ENCODE measurements around the gene MAP3K14. TPM values are rescaled to one million over a fixed set of nuclear protein-coding genes. Genes with fewer than 3 reads are reported as not detected.

MAP3K14 gene
- polyA plus RNA-seq, 3 donors, result 5.9 to 9.7 (median 8.3) TPM

GRCh38 chr17:45232514-45233422 is 84.1 kb downstream of the MAP3K14 start:
- WGBS, 3 donors, result 93 to 96% (median 94%) methylated on average over 8 to 9 of the region's 9 CpGs
- no peak overlapping the region for H3K27ac ChIP-seq (ENCODE audit: low read depth, low read length)

GRCh38 chr17:45231481-45232116 is 85.2 kb downstream of the MAP3K14 start:
- WGBS, 3 donors, result 67 to 79% (median 79%) methylated on average over 17 to 19 of the region's 19 CpGs
- no peak overlapping the region for H3K27ac ChIP-seq (ENCODE audit: low read depth, low read length)

GRCh38 chr17:45230787-45231480 is 85.9 kb downstream of the MAP3K14 start:
- 41 to 55% (median 48%) methylated on average over 12 of the region's 12 CpGs for WGBS, 3 donors

GRCh38 chr17:45230410-45230786 is 86.4 kb downstream of the MAP3K14 start:
- H3K27ac ChIP-seq (ENCODE audit: low read depth, low read length), result no peak overlapping the region
- 84 to 94% (median 91%) methylated on average over 4 of the region's 4 CpGs for WGBS, 3 donors

More at GRCh38 chr17:45230787-45231480, 85.9 kb downstream of the MAP3K14 start:
- H3K27ac ChIP-seq (ENCODE audit: low read depth, low read length), result no peak overlapping the region

GRCh38 chr17:45229681-45230409 is 87.0 kb downstream of the MAP3K14 start:
- WGBS, 3 donors, result 68 to 86% (median 69%) methylated on average over 15 to 16 of the region's 16 CpGs
- H3K27ac ChIP-seq (ENCODE audit: low read depth, low read length), result peak overlapping the region; percentile 63

GRCh38 chr17:45228763-45229539 is 87.9 kb downstream of the MAP3K14 start:
- 23 to 62% (median 29%) methylated on average over 18 to 19 of the region's 19 CpGs for WGBS, 3 donors

GRCh38 chr17:45227926-45228762 is 88.7 kb downstream of the MAP3K14 start:
- 30 to 60% (median 58%) methylated on average over 17 of the region's 17 CpGs for WGBS, 3 donors

More at GRCh38 chr17:45228763-45229539, 87.9 kb downstream of the MAP3K14 start:
- H3K27ac ChIP-seq (ENCODE audit: low read depth, low read length), result peak overlapping the region; percentile 63

GRCh38 chr17:45227101-45227925 is 89.5 kb downstream of the MAP3K14 start:
- WGBS, 3 donors, result 43 to 84% (median 46%) methylated on average over 8 of the region's 8 CpGs
- peak overlapping the region; percentile 60 for H3K27ac ChIP-seq (ENCODE audit: low read depth, low read length)

More at GRCh38 chr17:45227926-45228762, 88.7 kb downstream of the MAP3K14 start:
- peak overlapping the region; percentile 60 for H3K27ac ChIP-seq (ENCODE audit: low read depth, low read length)

- 53 to 86% (median 56%) methylated on average over 3 of the region's 3 CpGs for WGBS, 3 donors
- peak overlapping the region; percentile 60 for H3K27ac ChIP-seq (ENCODE audit: low read depth, low read length)
Observed at GRCh38 chr17:45226576-45226975, 90.2 kb downstream of the MAP3K14 start.

- 41 to 71% (median 49%) methylated on average over 11 of the region's 11 CpGs for WGBS, 3 donors
- peak overlapping the region; percentile 60 for H3K27ac ChIP-seq (ENCODE audit: low read depth, low read length)
Observed at GRCh38 chr17:45225964-45226530, 90.8 kb downstream of the MAP3K14 start.

GRCh38 chr17:45225051-45225700 is 91.6 kb downstream of the MAP3K14 start:
- 61 to 82% (median 63%) methylated on average over 7 of the region's 7 CpGs for WGBS, 3 donors
- peak overlapping the region; percentile 10 for H3K27ac ChIP-seq (ENCODE audit: low read depth, low read length)

- H3K27ac ChIP-seq (ENCODE audit: low read depth, low read length), result peak overlapping the region; percentile 10
- WGBS, 3 donors, result 66 to 88% (median 71%) methylated on average over 9 of the region's 9 CpGs
Observed at GRCh38 chr17:45224671-45225050, 92.2 kb downstream of the MAP3K14 start.

GRCh38 chr17:45223539-45224528 is 93.0 kb downstream of the MAP3K14 start:
- H3K27ac ChIP-seq (ENCODE audit: low read depth, low read length), result no peak overlapping the region
- 59 to 88% (median 60%) methylated on average over 12 of the region's 12 CpGs for whole genome bisulfite sequencing, 3 donors

GRCh38 chr17:45222996-45223538 is 93.8 kb downstream of the MAP3K14 start:
- no peak overlapping the region for H3K27ac ChIP-seq (ENCODE audit: low read depth, low read length)
- WGBS, 3 donors, result 45 to 76% (median 46%) methylated on average over 8 of the region's 8 CpGs

Data from adipose tissue (tissue), 3 donors.